Epithelial cell of prostate (primary cell): Measurements from ENCODE around the gene SRGN.
"Not testable (repeated sequence)": the region's sequence is repeated elsewhere in the genome, so short reads cannot be mapped to it uniquely, and the experiment has no call there.

Experiments used
- DNase-seq: peaks from one replicate; pipeline ENCODE4 v3.0.0-alpha.2; 2011; ENCODE audit warnings: low read depth, low spot score
- H3K27ac ChIP-seq: fragments of 450-650 bp; 2 replicates; pipeline ENCODE4 v1.5.1; 2017; ENCODE audit warnings: mild to moderate bottlenecking

Gene SRGN

DNA sequence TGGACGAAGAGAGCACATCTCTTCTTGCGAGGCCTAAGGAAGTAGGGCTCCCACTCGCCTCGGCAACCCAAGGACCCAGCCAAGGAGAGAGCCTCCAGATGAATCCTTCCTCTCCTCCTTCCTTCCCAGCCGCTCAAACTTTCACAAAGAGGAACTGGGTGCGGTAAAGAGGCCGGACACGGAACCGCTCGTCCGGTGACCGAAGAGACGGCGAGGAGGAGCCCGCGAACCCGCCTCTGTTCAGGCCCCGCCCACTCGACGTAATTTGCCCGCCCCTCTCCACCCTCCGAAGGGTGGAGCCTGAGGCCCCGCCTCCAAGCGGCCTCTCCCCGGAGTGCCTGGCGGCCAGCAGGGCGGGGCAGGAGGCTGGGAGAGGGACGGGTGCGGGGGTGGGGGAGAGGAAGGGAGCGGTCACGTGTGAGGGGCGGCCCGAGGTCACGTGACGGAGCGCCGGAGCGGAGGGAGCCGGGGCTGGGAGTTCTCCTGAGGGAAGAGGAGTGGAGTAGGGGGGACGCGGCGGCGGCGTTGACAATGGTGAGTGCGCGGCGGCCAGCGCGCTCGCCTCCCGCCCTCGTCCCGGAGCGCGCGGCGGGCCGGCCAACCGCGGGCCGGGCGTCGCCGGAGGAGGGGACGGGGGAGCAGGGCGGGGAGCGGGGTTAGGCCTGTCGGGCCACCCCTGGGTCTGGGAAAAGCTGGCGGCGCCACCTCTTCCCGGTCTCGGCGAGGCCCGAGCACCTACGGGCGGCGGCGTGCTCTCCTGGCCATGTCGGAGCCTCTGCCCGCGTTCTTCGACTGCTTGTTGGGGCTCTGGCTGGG lies 36.1 kb downstream of the SRGN start, which contains the start of gene VPS26A:
TSS of gene VPS26A (plus strand) at position 432 of the 816 bp plus-strand sequence. CDS start at position 532, 100 bp downstream.
- H3K27ac ChIP-seq, result peak within 1 kb of the TSS; percentile 94
- peak; percentile 83 for DNase-seq

DNA sequence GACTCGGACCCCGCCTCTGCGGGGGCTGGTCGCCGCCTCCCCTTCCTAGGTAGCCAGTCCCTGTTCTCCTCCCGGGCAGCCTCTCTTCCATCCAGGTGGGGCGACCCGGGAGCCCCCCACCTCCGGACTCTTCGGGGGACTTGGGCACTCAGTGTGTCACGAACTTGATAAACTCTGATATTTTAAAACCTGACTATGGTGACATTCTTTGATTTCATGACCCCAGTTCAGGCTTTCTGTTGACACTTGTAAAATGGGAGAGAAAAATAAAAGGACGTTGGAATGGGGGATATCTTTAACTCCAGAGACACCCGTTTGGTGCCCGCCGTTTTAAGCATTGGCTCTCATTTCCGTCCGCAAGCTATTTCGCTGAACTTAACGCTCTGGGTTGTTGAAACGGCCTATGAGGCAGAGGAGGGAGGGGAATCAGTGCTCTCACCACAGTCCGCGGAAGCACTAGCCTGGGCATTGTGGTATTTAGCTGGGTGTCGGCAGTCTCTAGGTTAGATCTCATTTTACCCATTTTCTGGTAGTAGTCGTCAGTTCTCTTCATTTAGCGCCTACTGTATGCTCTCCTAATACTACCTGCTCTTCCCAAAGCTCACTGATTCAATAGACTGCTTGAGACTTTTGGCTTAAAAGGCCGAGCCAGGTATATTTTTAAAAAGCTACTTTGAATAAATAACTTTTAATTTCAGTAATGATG lies 36.8 kb downstream of the SRGN start:
- peak overlapping the region; percentile 94 for H3K27ac ChIP-seq
- DNase-seq, result no peak

GRCh38 chr10:69125554-69125953 lies 37.7 kb downstream of the SRGN start:
- no peak for DNase-seq
- peak overlapping the region; percentile 94 for H3K27ac ChIP-seq

DNA sequence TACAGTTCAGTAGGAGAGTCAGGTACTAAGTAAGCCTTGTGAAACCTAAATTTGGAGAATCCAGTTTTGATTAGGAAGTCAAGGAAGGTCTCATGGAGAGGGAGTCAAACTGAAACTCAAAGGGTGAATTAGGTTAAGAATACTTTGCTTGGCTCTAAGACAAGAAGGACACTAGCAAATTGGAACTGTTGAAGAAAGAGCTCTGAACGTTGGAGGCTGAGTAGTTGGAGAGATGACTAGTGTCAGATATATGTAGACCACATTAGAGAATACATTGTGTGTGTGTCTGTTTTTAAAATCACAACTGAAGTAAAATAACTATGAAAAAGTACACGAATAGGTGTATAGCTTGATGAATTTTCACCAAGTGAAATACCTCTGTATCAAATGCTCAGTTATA lies 42.3 kb downstream of the SRGN start:
- H3K27ac ChIP-seq, result no peak overlapping the region
- no peak for DNase-seq

DNA sequence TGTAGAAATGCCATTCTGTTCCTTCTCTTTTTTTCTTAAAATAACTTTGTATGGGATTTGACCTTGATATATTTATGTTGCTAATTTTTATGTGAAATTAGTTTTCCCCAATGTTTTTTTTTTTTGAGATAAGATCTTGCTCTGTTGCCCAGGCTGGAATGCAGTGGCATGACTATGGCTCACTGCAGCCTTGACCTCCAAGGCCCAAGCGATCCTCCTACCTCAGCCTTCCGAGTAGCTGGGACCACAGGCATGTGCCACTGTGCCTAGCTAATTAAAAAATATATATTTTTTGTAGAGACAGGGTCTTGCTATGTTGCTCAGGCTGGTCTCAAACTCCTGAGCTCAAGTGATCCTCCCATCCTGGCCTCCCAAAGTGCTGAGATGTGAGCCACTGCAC lies 52.1 kb downstream of the SRGN start:
- H3K27ac ChIP-seq, result no peak overlapping the region
- DNase-seq, result no peak

GRCh38 chr10:69141304-69141703 lies 53.4 kb downstream of the SRGN start:
- H3K27ac ChIP-seq, result no peak overlapping the region
- no peak for DNase-seq

GRCh38 chr10:69142074-69142473 lies 54.2 kb downstream of the SRGN start:
- not testable (repeated sequence) for DNase-seq, H3K27ac ChIP-seq

- DNase-seq, result no peak
- no peak overlapping the region for H3K27ac ChIP-seq
Measured at GRCh38 chr10:69142983-69143382, 55.1 kb downstream of the SRGN start.

GRCh38 chr10:69145329-69145728 lies 57.4 kb downstream of the SRGN start:
- DNase-seq, result no peak
- no peak overlapping the region for H3K27ac ChIP-seq

DNA sequence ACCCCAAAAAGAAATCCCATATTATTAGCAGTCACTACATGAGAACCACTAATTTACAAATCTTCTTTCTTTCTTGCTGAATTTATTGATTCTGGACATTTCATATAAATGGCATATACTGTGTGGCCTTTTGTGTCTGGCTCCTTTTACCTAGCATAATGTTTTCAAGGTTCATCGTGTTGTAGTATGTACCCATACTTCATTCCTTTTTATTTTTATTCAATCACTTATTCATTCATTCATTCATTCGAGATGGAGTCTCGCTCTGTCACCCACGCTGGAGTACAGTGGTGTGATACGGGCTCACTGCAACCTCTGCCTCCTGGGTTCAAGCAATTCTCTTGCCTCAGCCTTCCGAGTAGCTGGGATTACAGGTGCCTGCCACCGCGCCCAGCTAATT lies 58.0 kb downstream of the SRGN start:
- DNase-seq, result no peak

GRCh38 chr10:69146759-69147158 lies 58.9 kb downstream of the SRGN start:
- H3K27ac ChIP-seq, result no peak overlapping the region
- no peak for DNase-seq

More for the DNA sequence above, 58.0 kb downstream of the SRGN start:
- H3K27ac ChIP-seq, result no peak overlapping the region

- H3K27ac ChIP-seq, result no peak overlapping the region
- no peak for DNase-seq
Measured at GRCh38 chr10:69151984-69152383, 64.1 kb downstream of the SRGN start.

DNA sequence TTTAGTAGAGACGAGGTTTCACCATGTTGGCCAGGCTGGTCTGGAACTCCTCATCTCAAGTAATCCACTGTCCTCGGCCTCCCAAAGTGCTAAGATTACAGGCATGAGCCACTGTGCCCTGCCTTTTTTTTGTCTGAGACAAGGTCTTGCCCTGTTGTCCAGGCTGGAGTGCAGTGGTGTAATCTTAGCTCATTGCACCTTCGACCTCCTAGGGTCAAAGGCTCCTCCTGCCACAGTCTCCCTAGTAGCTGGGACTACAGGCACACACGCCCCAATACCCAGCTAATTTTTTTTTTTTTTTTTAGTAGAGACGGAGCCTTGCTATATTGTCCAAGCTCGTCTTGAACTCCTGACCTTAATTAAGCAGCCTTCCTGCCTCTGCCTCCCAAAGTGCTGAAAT lies 65.3 kb downstream of the SRGN start:
- no peak overlapping the region for H3K27ac ChIP-seq
- DNase-seq, result no peak
